Endothelial cell of umbilical vein (primary cell): Measurements from ENCODE around the gene LFNG.

Source experiments
- CTCF ChIP-seq, 2 donors: IDR thresholded peaks; 1 replicate in 1 of 2; 2 replicates in 1 of 2; pipeline ENCODE4 v1.5.1; 2011; ENCODE audit warnings: low read length in 2 of 2, mild to moderate bottlenecking in 2 of 2, moderate library complexity in 2 of 2, control low read depth in 1 of 2, inconsistent platforms in 1 of 2, low read depth in 1 of 2; ENCODE audit not compliant: insufficient read depth in 1 of 2; ENCODE audit errors: extremely low read depth in 1 of 2
- EZH2 ChIP-seq: IDR thresholded peaks from 2 replicates; pipeline ENCODE4 v1.6.1; 2012; ENCODE audit warnings: borderline replicate concordance, low read depth, mild to moderate bottlenecking, moderate library complexity, low read length, inconsistent platforms; ENCODE audit not compliant: severe bottlenecking
- FOS ChIP-seq: IDR thresholded peaks from 2 replicates; pipeline ENCODE4 v1.6.1; 2011; ENCODE audit warnings: mild to moderate bottlenecking, low read length, moderate library complexity, borderline replicate concordance; ENCODE audit not compliant: insufficient read depth
- GATA2 ChIP-seq: IDR thresholded peaks from 2 replicates; pipeline ENCODE4 v1.7.0; 2011; ENCODE audit warnings: low read depth, mild to moderate bottlenecking, moderate library complexity, mixed read lengths, low read length; ENCODE audit not compliant: insufficient read length, insufficient read depth
- JUN ChIP-seq: IDR thresholded peaks from 2 replicates; pipeline ENCODE4 v1.6.1; 2011; ENCODE audit warnings: borderline replicate concordance, low read depth; ENCODE audit not compliant: insufficient read length, insufficient read depth
- MYC ChIP-seq: IDR thresholded peaks from one replicate; pipeline ENCODE4 v1.6.1; 2011; ENCODE audit warnings: mild to moderate bottlenecking, low read depth, low read length
- POLR2A ChIP-seq: IDR thresholded peaks from 2 replicates; pipeline ENCODE4 v1.6.1; 2012; ENCODE audit warnings: low read depth, mild to moderate bottlenecking, control low read depth, low read length
- POLR2AphosphoS5 ChIP-seq: IDR thresholded peaks from 2 replicates; pipeline ENCODE4 v1.6.1; 2012; ENCODE audit warnings: low read depth, mild to moderate bottlenecking, control low read depth, low read length, moderate library complexity; ENCODE audit not compliant: insufficient read depth
- TF ChIP-seq, protein P1 (sequence below): IDR thresholded peaks from 2 replicates; pipeline ENCODE4 v1.6.1; 2011; ENCODE audit not compliant: insufficient read depth, insufficient read length

DNA sequence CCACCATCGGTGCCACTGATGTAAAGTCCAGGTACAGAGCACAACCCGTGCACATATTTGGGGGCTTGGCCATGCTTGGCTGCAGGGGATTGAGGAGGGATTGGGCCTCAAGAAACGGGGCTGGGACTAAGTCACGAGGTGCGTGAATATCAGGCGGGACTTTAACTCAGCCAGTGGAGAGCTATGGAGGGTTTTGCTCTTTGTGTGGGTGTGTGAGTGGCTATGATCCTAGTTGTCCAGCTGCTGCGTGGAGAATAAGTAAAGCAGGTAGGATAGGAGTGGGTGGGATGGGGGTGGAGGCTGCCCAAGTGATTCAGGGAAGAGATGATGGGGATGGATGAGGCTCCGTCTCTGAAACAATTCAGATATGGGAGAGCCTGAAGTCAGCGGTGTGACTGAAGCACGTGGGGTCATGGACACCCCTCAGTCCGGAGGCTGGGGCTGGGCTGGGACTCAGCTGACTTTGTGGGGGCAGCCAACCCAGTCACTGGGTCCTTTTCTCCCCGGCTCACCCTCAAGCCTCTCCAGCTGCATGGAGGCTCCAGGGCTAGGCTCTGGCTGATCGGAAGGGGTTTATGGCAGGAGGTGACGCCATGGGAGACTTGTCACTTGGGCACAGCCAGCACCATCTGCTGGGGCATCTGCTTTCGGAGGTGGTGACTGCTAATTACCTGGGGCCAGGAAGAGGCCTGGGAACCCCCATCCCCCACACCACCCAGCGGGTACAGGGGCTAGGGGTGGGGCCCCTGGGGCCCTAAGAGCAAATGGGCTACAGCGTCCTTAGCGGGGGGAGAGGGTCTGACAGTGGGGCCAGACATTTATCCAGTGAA, 1.7 kb upstream of the LFNG start:
- TF ChIP-seq CTCF (IDR thresholded peaks at IDR 0.05; ENCODE audit: extremely low read depth in 1 of 2, insufficient read depth in 1 of 2, low read depth in 1 of 2, low read length in 2 of 2) (no peak), POLR2A (no peak), MYC (no peak), FOS (no peak), EZH2 (no peak), POLR2AphosphoS5 (no peak), JUN (no peak), GATA2 (no peak)
- TF ChIP-seq, protein P1, sequence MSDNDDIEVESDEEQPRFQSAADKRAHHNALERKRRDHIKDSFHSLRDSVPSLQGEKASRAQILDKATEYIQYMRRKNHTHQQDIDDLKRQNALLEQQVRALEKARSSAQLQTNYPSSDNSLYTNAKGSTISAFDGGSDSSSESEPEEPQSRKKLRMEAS, result no peak
